Hepatic stellate cell (primary cell): ENCODE measurements around the gene SLC16A13.
"Not testable (repeated sequence)": the region's sequence is repeated elsewhere in the genome, so short reads cannot be mapped to it uniquely, and the experiment has no call there.

ENCODE experiments used
- DNase-seq: peaks from one replicate; pipeline ENCODE4 v3.0.0; 2011; ENCODE audit warnings: low spot score

Gene SLC16A13

DNA sequence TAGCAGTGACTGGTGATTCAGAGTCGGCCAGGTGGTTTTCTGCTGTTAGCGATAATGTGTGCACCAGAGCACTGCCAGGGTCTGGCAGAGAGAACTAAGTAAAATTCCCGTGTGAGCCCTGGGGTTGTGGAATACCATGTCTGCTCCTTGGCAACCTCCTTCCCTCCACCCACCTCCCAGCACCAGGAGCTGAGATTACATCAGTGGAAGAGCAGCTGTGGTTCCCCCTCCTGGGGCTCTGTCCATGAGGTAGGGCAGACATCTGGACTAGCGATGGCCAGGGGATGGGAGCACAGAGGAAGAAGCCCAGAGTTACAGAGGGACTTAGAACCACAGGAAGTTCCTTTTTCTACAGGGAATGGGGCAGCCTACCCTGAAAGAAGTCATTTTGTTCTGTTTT, 28.4 kb downstream of the SLC16A13 start:
- no peak for DNase-seq

DNA sequence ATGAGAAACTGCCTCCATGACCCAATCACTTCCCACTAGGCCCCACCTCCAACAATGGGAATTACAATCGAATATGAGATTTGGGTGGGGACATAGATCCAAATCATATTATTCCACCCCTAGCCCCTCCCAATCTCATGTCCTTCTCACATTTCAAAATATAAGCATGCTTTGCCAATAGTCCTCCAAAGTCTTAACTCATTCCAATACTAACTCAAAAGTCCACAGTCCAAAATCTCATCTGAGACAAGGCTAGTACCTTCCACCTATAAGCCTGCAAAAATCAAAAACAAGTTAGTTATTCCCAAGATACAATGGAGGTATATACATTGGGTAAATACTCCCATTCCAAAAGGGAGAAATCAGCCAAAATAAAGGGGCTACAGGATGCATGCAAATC, 31.4 kb downstream of the SLC16A13 start:
- DNase-seq, result no peak

DNA sequence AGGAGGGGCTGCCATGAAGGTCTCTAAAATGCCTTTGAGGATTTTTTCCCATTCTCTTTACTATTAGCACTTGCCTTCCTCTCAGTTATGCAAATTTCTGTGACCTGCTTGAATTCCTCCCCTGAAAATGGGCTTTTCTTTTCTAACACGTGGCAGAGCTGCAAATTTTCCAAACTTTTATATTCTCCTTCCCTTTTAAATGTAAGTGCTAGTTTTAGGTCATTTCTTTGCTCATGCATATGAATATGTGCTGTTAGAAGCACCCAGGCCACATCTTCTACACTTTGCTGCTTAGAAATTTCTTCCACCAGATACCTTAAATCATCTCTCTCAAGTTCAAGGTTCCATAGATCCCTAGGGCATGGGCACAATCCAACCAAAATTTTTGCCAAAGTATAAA, 32.5 kb downstream of the SLC16A13 start:
- no peak for DNase-seq

DNA sequence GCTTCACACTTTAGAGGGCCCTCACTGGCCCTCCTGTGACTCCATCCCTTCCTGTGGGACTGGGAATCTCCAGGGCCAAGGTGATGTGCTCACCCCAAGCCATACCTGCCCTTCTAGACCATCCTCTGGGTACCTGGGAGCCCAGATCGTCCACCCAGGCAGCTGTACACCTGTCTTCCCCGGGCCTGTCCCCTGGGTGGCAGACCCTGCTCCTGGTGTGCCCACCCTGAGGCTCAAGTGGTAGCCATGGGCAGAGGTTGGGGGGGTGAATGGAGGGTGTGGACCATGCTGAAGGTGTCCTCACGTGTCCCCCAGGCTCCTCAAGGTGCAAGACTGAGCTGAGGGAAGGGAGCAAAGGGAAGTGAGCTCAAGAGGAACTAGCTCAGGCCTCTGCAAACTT, 34.9 kb downstream of the SLC16A13 start:
- DNase-seq, result no peak

DNA sequence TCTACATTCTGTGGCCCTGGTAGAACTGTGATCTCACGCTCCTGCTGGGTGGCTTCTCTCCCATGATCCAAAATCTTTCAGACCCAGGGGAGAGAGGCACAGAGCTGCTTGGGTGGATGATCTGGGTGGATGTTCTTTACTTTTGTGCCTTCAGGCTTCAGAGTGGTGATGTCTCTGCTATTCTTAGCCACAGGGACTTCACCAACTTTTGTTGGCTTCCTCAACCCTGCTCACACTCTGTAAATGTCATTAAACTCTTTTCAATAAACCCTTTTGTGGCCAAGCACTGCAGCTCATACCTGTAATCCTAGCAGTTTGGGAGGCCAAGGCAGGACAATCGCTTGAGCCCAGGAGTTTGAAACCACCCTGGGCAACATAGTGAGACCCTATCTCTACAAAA, 36.6 kb downstream of the SLC16A13 start:
- DNase-seq, result no peak

DNA sequence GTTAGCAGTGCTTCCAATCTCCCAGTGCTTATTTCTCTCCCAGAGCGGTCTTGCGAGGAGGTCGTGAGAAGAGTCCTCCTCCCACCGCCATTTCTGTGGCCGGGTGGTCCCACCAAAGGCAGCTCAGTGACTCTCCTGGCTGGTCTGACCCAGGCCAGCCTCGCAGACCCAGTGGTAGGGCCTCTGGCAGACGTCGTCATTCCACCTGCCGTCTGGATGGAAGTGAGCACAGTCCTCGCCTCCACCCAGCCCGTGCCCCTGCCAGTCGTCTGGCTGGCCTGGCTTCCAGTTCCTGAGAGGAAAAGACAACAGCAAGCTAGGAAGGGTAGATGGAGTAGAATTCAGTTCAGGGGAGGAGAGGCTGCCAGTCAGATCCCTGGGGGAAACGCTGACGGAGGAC, 39.1 kb downstream of the SLC16A13 start:
- DNase-seq, result no peak

DNA sequence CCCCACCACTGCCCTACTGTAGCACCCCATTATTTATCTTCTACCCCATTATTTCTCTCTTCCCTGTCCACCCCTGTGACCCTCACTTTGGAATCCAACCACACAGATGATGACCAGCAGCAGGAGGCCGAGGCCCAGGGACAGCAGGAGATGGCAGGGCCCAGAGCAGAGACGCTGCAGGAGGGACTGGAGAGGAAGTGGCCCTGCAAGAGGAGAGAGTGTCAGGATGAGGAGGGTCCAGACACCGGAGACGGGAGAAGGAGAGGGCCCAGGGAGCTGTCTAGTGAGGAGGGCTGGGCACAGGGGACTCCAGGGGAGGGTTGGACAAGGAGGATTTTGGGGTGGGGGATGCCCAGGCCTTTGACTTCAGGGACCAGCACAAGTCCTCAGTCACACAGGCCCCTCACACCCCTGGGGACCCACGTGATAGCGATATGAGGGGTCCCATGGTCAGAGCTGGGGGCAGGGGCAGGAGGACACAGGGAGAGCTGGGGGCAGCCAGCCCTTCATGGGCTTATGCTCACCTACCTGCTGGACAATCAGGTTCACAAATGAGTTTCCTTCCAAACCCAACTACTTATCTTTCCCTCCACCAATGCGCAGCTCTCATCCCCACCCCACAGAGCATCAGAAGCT, 42.2 kb downstream of the SLC16A13 start:
- no peak for DNase-seq

DNA sequence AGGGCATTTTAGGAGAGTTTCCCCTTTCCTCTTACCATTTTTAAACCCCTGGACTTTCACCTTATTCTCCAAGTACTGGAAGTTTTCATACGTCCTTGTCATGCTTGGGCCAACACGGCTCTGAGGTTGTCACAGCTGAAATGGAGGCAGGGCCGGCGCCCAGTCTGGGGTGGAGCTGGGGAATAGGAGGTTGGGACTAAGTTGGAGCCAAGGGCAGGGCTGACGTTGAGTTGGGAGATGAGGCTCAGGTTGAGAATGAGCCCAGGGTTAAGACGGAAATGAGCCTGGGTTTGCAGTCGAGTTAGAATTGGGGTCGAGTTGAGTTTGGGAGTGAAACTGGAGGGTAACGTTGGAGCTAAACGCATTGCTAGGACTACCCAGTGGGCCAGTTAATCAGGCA, 42.9 kb downstream of the SLC16A13 start:
- DNase-seq, result no peak

DNA sequence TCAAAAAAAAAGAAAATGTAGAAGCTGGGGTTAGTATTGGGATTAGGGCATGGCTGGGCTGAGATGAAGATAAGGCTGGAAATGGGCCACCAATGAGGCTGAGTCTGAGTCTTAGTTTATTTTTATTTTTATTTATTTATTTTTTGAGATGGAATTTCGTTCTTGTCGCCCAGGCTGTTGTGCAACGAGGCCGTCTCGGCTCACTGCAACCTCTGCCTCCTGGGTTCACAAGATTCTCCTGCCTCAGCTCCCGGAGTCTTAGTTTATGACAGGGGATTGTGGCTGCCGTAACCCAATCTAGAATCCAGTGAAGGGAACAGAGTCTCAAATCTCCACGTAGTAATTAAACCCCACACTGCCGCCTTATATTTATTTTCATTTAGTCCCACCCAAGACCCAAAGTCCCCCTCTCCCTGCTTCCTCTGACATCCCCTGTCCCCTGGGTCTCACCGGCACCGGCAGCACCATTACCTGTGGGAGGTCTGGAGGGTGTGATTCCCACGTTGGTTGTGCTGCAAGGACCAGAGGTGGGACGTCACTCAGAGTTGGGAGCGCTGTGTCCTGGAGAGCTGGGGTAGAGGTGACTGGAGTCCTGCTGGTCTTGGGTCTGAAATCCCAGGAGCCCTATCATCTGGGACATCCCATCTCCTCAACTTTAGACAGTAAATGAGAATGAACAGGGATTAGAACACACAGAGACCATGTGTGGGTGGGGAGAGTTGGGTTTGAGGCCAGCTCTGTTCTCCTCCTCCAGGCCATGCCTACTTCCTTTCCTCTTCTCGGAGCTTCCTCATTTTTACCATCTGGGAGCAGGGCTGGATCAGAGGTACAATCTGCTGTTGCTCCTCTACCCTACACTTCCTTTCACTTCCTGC, 44.0 kb downstream of the SLC16A13 start, which contains the start of gene CLEC10A:
TSS of gene CLEC10A (minus strand) at position 671 of the 875 bp plus-strand sequence. CDS start 1,439 bp downstream, outside the sequence.
- no peak for DNase-seq

DNA sequence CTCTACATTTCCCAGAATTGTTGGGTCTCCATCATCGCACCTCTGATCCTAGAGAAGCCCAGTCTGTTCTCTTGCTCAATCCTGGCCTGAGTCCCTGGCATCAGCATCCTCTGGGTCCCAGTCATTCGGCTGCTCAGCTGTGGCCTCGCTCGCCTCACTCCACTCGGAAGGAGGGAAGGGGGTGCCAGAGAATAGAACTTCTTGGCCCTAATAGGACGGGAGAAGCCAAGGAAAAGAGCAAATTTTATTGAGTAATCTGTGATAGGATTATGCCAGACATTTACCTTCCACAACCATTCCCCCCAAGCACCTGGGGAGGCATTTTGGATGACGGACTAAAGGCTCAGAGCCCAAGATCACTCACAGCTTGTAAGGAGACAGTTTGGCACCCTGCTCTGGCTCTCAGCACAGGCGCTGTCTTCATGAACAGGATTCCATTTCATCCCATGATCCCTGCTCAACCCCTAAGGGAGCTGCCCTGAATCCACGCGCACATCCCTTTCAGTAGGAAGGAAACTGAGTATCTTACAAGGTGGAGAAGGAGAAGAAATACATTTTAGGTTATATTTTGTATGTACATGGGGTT, 44.7 kb downstream of the SLC16A13 start:
- no peak for DNase-seq

DNA sequence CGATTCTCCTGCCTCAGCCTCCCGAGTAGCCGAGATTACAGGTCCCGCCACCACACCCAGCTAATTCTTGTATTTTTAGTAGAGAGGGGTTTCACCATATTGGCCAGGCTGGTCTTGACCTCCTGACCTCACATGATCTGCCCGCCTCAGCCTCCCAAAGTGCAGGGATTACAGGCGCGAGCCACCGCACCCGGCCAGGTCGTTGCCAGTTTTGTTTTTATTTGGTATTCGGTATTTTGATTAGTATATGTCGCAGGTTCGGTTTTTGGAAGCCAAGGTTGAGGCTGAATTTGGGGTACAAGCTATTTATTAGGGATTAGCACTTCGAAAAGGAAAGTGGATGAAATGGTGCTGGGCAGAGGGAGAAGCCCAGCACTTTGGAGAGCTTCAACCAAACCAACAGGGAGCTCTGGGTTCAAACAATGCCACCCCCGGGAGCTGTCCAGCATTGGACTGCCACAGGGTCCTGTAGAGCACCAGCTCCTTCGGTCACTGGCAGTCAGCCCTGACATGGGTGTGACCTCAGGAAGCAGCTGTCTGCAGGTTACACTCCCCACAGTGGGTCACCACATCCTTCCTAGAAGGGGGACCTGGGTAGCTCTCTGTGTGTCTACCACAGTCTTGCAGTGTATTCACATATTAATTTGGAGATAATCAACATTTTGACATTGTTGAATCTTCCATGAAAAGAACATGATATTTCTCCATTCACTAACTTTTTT, 45.7 kb downstream of the SLC16A13 start:
- DNase-seq, result no peak

DNA sequence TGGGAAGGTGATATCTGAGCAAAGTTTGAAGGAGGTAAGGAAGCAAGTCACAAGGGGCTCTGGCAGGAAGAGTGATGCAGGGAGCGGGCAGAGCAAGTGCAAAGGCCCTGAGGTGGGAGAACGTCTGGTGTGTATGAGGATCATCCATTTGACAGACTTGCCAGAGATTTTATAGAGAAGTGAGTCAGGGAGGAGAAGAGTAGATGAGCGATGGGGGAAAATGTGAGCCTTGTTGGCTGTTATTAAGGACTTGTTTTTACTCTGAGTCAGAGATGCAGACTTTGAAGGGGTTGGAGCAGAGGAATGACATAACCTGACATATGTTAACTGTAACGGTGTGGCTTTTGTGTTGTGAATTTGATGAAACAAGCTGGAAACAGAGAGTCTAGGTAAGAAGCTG, 47.8 kb downstream of the SLC16A13 start:
- no peak for DNase-seq

DNA sequence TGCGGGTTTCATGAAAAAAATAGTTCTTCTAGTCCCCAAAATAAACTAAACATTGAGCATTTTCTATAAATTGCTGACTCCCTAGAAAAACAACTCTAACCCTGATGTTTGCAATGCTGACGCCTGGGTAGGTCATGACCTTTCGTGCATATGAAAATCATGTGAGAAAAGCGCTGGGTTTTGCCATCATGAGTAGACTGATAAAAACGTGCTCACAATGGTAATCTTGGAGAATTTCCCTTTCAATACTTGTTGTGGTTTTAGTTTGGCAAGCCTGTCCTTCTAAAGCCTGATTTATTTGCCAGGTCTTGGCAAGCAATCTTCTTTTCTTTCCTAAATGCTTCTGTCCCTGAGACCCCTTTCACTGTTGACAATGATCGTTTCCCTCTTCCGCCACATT, 48.3 kb downstream of the SLC16A13 start:
- DNase-seq, result no peak

DNA sequence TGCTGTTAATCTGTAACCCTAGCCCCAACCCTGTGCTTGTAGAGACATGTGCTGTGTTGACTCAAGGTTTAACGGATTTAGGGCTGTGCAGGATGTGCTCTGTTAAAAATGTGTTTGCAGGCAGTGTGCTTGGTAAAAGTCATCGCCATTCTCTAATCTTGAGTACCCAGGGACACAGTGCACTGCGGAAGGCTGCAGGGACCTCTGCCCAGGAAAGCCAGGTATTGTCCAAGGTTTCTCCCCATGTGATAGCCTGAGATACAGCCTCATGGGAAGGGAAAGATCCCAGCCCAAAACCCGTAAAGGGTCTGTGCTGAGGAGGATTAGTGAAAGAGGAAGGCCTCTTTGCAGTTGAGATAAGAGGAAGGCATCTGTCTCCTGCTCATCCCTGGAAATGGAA, 52.6 kb downstream of the SLC16A13 start:
- DNase-seq, result not testable (repeated sequence)

DNA sequence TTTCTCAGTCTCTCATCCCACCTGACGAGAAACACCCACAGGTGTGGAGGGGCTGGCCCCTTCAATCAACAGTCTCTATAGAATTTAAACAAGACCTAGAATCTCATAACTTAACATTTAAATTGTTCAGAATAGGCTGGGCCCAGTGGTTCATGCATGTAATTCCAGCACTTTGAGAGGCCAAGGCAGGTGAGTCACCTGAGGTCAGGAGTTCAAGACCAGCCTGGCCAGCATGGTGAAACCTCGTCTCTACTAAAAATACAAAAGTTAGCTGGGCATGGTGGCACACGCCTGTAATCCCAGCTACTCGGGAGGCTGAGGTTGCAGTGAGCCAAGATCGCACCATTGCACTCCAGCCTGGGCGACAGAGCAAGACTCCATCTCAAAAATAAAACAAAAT, 53.8 kb downstream of the SLC16A13 start:
- not testable (repeated sequence) for DNase-seq
